ENCODE measurements around the gene ZNF260. TPM values are rescaled to one million over a fixed set of nuclear protein-coding genes. Genes with fewer than 3 reads are reported as not detected.

Gene ZNF260
- total and polyA plus RNA-seq, 2 of the 13 experiments (the other 11 are each of a cell fraction or from before 2014, with no cell fraction given): 2.8 to 10.5 TPM

DNA sequence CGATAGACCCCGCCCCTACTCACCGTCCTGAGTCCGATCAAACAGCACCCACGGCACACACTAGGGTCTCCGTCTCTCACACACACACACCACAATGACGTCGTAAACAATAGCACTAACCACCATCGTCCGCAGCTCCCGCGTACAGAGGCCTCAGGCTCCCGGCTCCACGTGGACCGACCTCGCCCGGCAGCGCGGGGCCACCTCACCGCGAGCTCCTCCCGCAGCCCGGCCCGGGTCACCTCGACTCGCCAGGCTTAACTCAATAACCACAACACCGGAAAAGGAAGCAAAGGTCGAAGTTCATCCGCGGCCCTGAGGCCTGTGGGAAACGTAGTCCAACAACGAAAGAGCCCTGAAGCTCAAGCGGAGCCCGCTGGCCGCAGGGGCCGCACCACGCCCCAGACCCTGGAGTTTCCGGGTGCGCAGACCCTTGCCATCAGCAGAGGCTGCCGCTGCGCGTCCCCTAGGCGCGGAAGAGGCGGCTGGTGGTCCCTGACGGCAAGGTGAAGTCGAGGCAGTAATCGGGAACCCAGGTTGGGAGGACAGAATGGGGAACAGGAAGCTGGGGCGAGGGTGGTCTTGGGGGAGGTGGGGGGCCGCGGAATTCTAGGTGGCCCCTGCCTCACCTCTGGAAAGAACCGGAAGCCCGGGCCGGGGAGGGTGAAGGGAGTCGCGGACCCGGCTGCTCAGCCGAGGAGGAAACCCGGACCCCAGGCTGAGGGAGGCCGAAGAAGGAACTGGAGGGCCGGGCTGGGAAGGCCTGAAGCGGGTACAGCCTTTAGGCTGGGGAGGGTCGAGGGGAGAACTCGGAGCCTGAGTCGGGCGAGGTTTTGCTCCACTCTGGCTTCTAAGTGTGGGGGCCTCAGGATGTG is 45.2 kb upstream of the ZNF260 start, which contains the start of gene ZNF529 (continued):
- no peak for TF ChIP-seq HNRNPH1 (optimal IDR thresholded peaks at IDR 0.05; ENCODE audit: low read depth, low read length)
- TF ChIP-seq MED1 (CRISPR knock-in tag; IDR thresholded peaks at IDR 0.05): peak; percentile 65
- peak; percentile 60; the same call in 1 of the 2 replicates for TF ChIP-seq SIX1 (CRISPR knock-in tag; IDR thresholded peaks at IDR 0.05; ENCODE audit: borderline replicate concordance)
- no peak for TF ChIP-seq HMGA1 (CRISPR knock-in tag; conservative IDR thresholded peaks at IDR 0.05)
- TF ChIP-seq CENPX (CRISPR knock-in tag; IDR thresholded peaks at IDR 0.05): no peak
- TF ChIP-seq POLR2AphosphoS5 (IDR thresholded peaks at IDR 0.05; ENCODE audit: low read depth, low read length): peak; percentile 84
- peak; percentile 99 for TF ChIP-seq GABPB1 (CRISPR knock-in tag; IDR thresholded peaks at IDR 0.05)
- TF ChIP-seq ZNF317 (CRISPR knock-in tag; IDR thresholded peaks at IDR 0.05): peak; percentile 22; the same call in 1 of the 2 replicates
- TF ChIP-seq ZNF75D (CRISPR knock-in tag; IDR thresholded peaks at IDR 0.05; ENCODE audit: borderline replicate concordance): 0 out of 2 replicates have a peak, but pooled peaks have one; percentile 47
- TF ChIP-seq, protein P1, sequence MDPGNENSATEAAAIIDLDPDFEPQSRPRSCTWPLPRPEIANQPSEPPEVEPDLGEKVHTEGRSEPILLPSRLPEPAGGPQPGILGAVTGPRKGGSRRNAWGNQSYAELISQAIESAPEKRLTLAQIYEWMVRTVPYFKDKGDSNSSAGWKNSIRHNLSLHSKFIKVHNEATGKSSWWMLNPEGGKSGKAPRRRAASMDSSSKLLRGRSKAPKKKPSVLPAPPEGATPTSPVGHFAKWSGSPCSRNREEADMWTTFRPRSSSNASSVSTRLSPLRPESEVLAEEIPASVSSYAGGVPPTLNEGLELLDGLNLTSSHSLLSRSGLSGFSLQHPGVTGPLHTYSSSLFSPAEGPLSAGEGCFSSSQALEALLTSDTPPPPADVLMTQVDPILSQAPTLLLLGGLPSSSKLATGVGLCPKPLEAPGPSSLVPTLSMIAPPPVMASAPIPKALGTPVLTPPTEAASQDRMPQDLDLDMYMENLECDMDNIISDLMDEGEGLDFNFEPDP (CRISPR knock-in tag; conservative IDR thresholded peaks at IDR 0.05): no peak
- 0 out of 2 replicates have a peak, but pooled peaks have one; percentile 24 for TF ChIP-seq SOX5 (CRISPR knock-in tag; IDR thresholded peaks at IDR 0.05; ENCODE audit: borderline replicate concordance)
- TF ChIP-seq, protein P2, sequence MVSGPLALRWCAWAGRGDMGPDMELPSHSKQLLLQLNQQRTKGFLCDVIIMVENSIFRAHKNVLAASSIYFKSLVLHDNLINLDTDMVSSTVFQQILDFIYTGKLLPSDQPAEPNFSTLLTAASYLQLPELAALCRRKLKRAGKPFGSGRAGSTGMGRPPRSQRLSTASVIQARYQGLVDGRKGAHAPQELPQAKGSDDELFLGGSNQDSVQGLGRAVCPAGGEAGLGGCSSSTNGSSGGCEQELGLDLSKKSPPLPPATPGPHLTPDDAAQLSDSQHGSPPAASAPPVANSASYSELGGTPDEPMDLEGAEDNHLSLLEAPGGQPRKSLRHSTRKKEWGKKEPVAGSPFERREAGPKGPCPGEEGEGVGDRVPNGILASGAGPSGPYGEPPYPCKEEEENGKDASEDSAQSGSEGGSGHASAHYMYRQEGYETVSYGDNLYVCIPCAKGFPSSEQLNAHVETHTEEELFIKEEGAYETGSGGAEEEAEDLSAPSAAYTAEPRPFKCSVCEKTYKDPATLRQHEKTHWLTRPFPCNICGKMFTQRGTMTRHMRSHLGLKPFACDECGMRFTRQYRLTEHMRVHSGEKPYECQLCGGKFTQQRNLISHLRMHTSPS (CRISPR knock-in tag; IDR thresholded peaks at IDR 0.05; ENCODE audit: low read depth): no peak
- peak; percentile 10; the same call in 1 of the 2 replicates for TF ChIP-seq BCL6 (CRISPR knock-in tag; IDR thresholded peaks at IDR 0.05)
- no peak; the same call in 1 of the 2 replicates for TF ChIP-seq FOXO1 (CRISPR knock-in tag; IDR thresholded peaks at IDR 0.05)
- no peak for TF ChIP-seq RAD51 (IDR thresholded peaks at IDR 0.05; ENCODE audit: borderline replicate concordance)
- TF ChIP-seq MIER2 (CRISPR knock-in tag; IDR thresholded peaks at IDR 0.05): no peak
- no peak for TF ChIP-seq ZNF446 (CRISPR knock-in tag; IDR thresholded peaks at IDR 0.05)
- TF ChIP-seq, protein P3, sequence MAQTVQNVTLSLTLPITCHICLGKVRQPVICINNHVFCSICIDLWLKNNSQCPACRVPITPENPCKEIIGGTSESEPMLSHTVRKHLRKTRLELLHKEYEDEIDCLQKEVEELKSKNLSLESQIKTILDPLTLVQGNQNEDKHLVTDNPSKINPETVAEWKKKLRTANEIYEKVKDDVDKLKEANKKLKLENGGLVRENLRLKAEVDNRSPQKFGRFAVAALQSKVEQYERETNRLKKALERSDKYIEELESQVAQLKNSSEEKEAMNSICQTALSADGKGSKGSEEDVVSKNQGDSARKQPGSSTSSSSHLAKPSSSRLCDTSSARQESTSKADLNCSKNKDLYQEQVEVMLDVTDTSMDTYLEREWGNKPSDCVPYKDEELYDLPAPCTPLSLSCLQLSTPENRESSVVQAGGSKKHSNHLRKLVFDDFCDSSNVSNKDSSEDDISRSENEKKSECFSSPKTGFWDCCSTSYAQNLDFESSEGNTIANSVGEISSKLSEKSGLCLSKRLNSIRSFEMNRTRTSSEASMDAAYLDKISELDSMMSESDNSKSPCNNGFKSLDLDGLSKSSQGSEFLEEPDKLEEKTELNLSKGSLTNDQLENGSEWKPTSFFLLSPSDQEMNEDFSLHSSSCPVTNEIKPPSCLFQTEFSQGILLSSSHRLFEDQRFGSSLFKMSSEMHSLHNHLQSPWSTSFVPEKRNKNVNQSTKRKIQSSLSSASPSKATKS (CRISPR knock-in tag; IDR thresholded peaks at IDR 0.05): peak; percentile 83; the same call in 1 of the 2 replicates
- no peak for TF ChIP-seq RELA (CRISPR knock-in tag; IDR thresholded peaks at IDR 0.05)
- TF ChIP-seq CHD4 (IDR thresholded peaks at IDR 0.05; ENCODE audit: borderline replicate concordance, low read length): no peak
- TF ChIP-seq, protein P4, sequence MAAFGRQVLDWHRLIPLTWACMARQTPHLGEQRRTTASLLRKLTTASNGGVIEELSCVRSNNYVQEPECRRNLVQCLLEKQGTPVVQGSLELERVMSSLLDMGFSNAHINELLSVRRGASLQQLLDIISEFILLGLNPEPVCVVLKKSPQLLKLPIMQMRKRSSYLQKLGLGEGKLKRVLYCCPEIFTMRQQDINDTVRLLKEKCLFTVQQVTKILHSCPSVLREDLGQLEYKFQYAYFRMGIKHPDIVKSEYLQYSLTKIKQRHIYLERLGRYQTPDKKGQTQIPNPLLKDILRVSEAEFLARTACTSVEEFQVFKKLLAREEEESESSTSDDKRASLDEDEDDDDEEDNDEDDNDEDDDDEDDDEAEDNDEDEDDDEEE (CRISPR knock-in tag; IDR thresholded peaks at IDR 0.05): 0 out of 2 replicates have a peak, but pooled peaks have one; percentile 19
- TF ChIP-seq ZBTB8A (CRISPR knock-in tag; IDR thresholded peaks at IDR 0.05; ENCODE audit: borderline replicate concordance, low read depth): no peak
- peak; percentile 30 for TF ChIP-seq MED8 (CRISPR knock-in tag; IDR thresholded peaks at IDR 0.05; ENCODE audit: insufficient replicate concordance)
- no peak for TF ChIP-seq PCBP2 (optimal IDR thresholded peaks at IDR 0.05; ENCODE audit: low read depth, low read length, poor library complexity, severe bottlenecking)

Measured in HepG2 (cell line).